Measurements from ENCODE around the gene THAP12. TPM values are rescaled to one million over a fixed set of nuclear protein-coding genes. Genes with fewer than 3 reads are reported as not detected.

The THAP12 gene
- total and polyA plus RNA-seq, 2 of the 13 experiments (the other 11 are each of a cell fraction or from before 2014, with no cell fraction given), result 18.8 to 51.3 TPM

GRCh38 chr11:76318744-76319384 lies 62.1 kb downstream of the THAP12 start (continued):
- no peak for TF ChIP-seq DPF2 (CRISPR knock-in tag; IDR thresholded peaks at IDR 0.05; ENCODE audit: borderline replicate concordance, low read depth)
- TF ChIP-seq IKZF4 (CRISPR knock-in tag; IDR thresholded peaks at IDR 0.05; ENCODE audit: borderline replicate concordance, low read depth, not compliant biosample characterization), result no peak
- no peak for TF ChIP-seq POLR2AphosphoS2 (IDR thresholded peaks at IDR 0.05; ENCODE audit: low read depth, low read length)
- TF ChIP-seq MXI1 (IDR thresholded peaks at IDR 0.05; ENCODE audit: borderline replicate concordance, low read depth, low read length), result no peak
- TF ChIP-seq SRSF1 (optimal IDR thresholded peaks at IDR 0.05; ENCODE audit: low read depth, low read length), result no peak
- TF ChIP-seq MTA3 (CRISPR knock-in tag; IDR thresholded peaks at IDR 0.05), result no peak
- 0 out of 2 replicates have a peak, but pooled peaks have one; percentile 18 for TF ChIP-seq UBTF (CRISPR knock-in tag; IDR thresholded peaks at IDR 0.05)
- no peak for TF ChIP-seq ZMAT5 (CRISPR knock-in tag; IDR thresholded peaks at IDR 0.05; ENCODE audit: borderline replicate concordance, low read depth)
- TF ChIP-seq FOXM1 (CRISPR knock-in tag; IDR thresholded peaks at IDR 0.05), result no peak
- no peak for TF ChIP-seq THAP8 (CRISPR knock-in tag; IDR thresholded peaks at IDR 0.05; ENCODE audit: borderline replicate concordance)
- TF ChIP-seq TFDP2 (CRISPR knock-in tag; IDR thresholded peaks at IDR 0.05), result no peak
- no peak for TF ChIP-seq ZNF20 (CRISPR knock-in tag; IDR thresholded peaks at IDR 0.05)
- no peak for TF ChIP-seq MNT (IDR thresholded peaks at IDR 0.05)
- TF ChIP-seq ZNF318 (CRISPR knock-in tag; IDR thresholded peaks at IDR 0.05), result no peak

Data from HepG2 (cell line).